ENCODE measurements around the gene CDH4. TPM values are rescaled to one million over a fixed set of nuclear protein-coding genes. Genes with fewer than 3 reads are reported as not detected.

CDH4 gene
- total and polyA plus RNA-seq, 9 of the 15 experiments (the other 6 are each of a cell fraction or from before 2014, with no cell fraction given), result 0.04 TPM; not detected in 8

- TF ChIP-seq ZBTB40 (IDR thresholded peaks at IDR 0.05), result no peak
- no peak for TF ChIP-seq ZBTB40 (CRISPR knock-in tag; IDR thresholded peaks at IDR 0.05)
- TF ChIP-seq ZFP1 (CRISPR knock-in tag; IDR thresholded peaks at IDR 0.05), result no peak
- TF ChIP-seq E2F8 (IDR thresholded peaks at IDR 0.05; ENCODE audit: low read depth, partially characterized antibody), result no peak
- TF ChIP-seq E2F1 (CRISPR knock-in tag; IDR thresholded peaks at IDR 0.05), result no peak
- TF ChIP-seq NEUROD1 (IDR thresholded peaks at IDR 0.05; ENCODE audit: borderline replicate concordance, low read depth, low read length, partially characterized antibody), result no peak
These were observed 688.4 kb downstream of the CDH4 start (continued) for GRCh38 chr20:61940491-61940890.
